Neuronal stem cell (in vitro differentiated cells): Measurements from ENCODE around the gene LXN.

ENCODE experiments used
- DNase-seq: peaks from one replicate; pipeline ENCODE4 v3.0.0-alpha.2; 2013; ENCODE audit warnings: low spot score
- H2AFZ ChIP-seq: one replicate; pipeline ENCODE4 v1.6.1; 2013; ENCODE audit warnings: mild to moderate bottlenecking, low read length, inconsistent platforms
- H2AK5ac ChIP-seq: 2 replicates; pipeline ENCODE4 v1.6.1; 2013; ENCODE audit warnings: low read depth, mild to moderate bottlenecking, inconsistent platforms, low read length, moderate library complexity, mixed read lengths
- H2BK120ac ChIP-seq: 2 replicates; pipeline ENCODE4 v1.6.1; 2013; ENCODE audit warnings: low read depth, mild to moderate bottlenecking, inconsistent platforms, low read length, moderate library complexity, mixed read lengths
- H2BK12ac ChIP-seq: one replicate; pipeline ENCODE4 v1.6.1; 2013; ENCODE audit warnings: low read length, inconsistent platforms
- H2BK15ac ChIP-seq: 2 replicates; pipeline ENCODE4 v1.6.1; 2013; ENCODE audit warnings: mild to moderate bottlenecking, low read length, inconsistent platforms, mixed read lengths
- H2BK5ac ChIP-seq: one replicate; pipeline ENCODE4 v1.6.1; 2013; ENCODE audit warnings: inconsistent platforms, mild to moderate bottlenecking, low read length, moderate library complexity
- H3K14ac ChIP-seq: one replicate; pipeline ENCODE4 v1.6.1; 2013; ENCODE audit warnings: low read length, inconsistent platforms
- H3K18ac ChIP-seq: 2 replicates; pipeline ENCODE4 v1.6.1; 2013; ENCODE audit warnings: low read length, inconsistent platforms
- H3K23ac ChIP-seq: 2 replicates; pipeline ENCODE4 v1.6.1; 2013; ENCODE audit warnings: low read depth, mild to moderate bottlenecking, mixed read lengths, low read length, inconsistent platforms; ENCODE audit not compliant: poor library complexity
- H3K27ac ChIP-seq: replicated peaks from 3 replicates; pipeline ENCODE4 v1.5.1; 2013; ENCODE audit warnings: low read length, inconsistent platforms
- H3K27me3 ChIP-seq, 3 experiments: 2 replicates each; pipeline ENCODE4 v1.6.1; 2013; ENCODE audit warnings: low read length in 3 of 3, mild to moderate bottlenecking in 2 of 3, inconsistent platforms in 1 of 3, low read depth in 1 of 3, mixed read lengths in 1 of 3, moderate library complexity in 1 of 3; ENCODE audit not compliant: control insufficient read depth in 3 of 3, insufficient read depth in 3 of 3
- H3K36me3 ChIP-seq, 2 donors: replicated peaks in 1 of 2; 2 replicates each; pipeline ENCODE4 v1.6.1; 2013; ENCODE audit warnings: low read length in 2 of 2; ENCODE audit not compliant: control insufficient read depth in 2 of 2, insufficient read depth in 2 of 2
- H3K4ac ChIP-seq: 2 replicates; pipeline ENCODE4 v1.6.1; 2013; ENCODE audit warnings: inconsistent platforms, mild to moderate bottlenecking, low read length, moderate library complexity
- H3K4me1 ChIP-seq, 2 donors: 1 replicate in 1 of 2; 2 replicates in 1 of 2; pipeline ENCODE4 v1.6.1; 2013; ENCODE audit warnings: low read length in 2 of 2, low read depth in 1 of 2; ENCODE audit not compliant: control insufficient read depth in 2 of 2, insufficient read depth in 1 of 2
- H3K4me2 ChIP-seq: one replicate; pipeline ENCODE4 v1.6.1; 2013; ENCODE audit warnings: mild to moderate bottlenecking, low read length, inconsistent platforms; ENCODE audit not compliant: insufficient read depth, poor library complexity, severe bottlenecking
- H3K4me3 ChIP-seq, 2 donors: 2 replicates each; pipeline ENCODE4 v1.5.1; 2013; ENCODE audit warnings: low read length in 2 of 2, mild to moderate bottlenecking in 2 of 2, inconsistent platforms in 1 of 2, moderate library complexity in 1 of 2
- H3K79me1 ChIP-seq: one replicate; pipeline ENCODE4 v1.6.1; 2013; ENCODE audit warnings: low read depth, mild to moderate bottlenecking, inconsistent platforms, low read length, moderate library complexity
- H3K9ac ChIP-seq: one replicate; pipeline ENCODE4 v1.6.1; 2013; ENCODE audit warnings: mild to moderate bottlenecking, low read depth, low read length, inconsistent platforms; ENCODE audit not compliant: poor library complexity
- H3K9me3 ChIP-seq, 2 donors: replicated peaks in 1 of 2; 2 replicates each; pipeline versions ENCODE3 to v1.6.1; 2013; ENCODE audit warnings: low read length in 2 of 2, mild to moderate bottlenecking in 2 of 2, inconsistent platforms in 1 of 2, low read depth in 1 of 2, mixed read lengths in 1 of 2, moderate library complexity in 1 of 2; ENCODE audit not compliant: control insufficient read depth in 2 of 2, insufficient read depth in 1 of 2
- H4K8ac ChIP-seq: one replicate; pipeline ENCODE4 v1.6.1; 2013; ENCODE audit warnings: low read depth, mild to moderate bottlenecking, inconsistent platforms, low read length, moderate library complexity
- H4K91ac ChIP-seq: one replicate; pipeline ENCODE4 v1.6.1; 2013; ENCODE audit warnings: low read length, low read depth, mild to moderate bottlenecking, inconsistent platforms; ENCODE audit not compliant: poor library complexity
- WGBS, 2 donors: extraction: QIAGEN DNeasy Blood & Tissue Kit; methylation state at CpG; one replicate each; pipeline ENCODE4 v1.1.7; 2013; ENCODE audit warnings: missing lambda C conversion rate in 2 of 2, mixed read lengths in 1 of 2; ENCODE audit not compliant: insufficient read length in 2 of 2, insufficient replicate concordance in 1 of 2; ENCODE audit errors: extremely low coverage in 2 of 2; 5-methylcytosine and 5-hydroxymethylcytosine counted together

The LXN gene

DNA sequence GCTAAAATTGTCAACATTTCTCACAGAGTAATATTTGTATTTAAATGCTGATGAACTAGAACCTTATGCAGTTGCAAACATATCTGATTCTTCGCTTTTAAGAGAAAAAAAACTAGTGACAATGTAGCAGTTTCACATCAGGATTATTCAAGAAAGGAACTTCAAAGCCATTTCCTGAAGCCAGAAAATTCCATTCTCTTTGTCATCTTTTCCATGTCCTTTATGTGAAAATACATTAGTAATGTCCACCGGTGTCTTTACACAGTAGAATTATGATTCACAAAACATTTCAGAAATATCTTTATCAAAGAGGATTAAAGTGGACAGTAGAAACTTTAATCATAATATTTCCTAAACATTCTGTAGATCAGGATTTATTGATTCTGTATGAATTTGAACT is 12.7 kb upstream of the LXN start:
- no peak overlapping the region for H3K14ac ChIP-seq
- WGBS, 2 donors = no CpG with 5 or more reads among the region's 2 CpGs
- H4K91ac ChIP-seq = no peak overlapping the region
- H3K27ac ChIP-seq = no peak overlapping the region
- H2BK12ac ChIP-seq = no peak overlapping the region
- H3K79me1 ChIP-seq = no peaks in the 10 kb centered on the region
- no peak overlapping the region for H3K4ac ChIP-seq
- no peak overlapping the region for H2AK5ac ChIP-seq
- H3K36me3 ChIP-seq = peaks cover 0 to 41% of the 10 kb centered on the region in 2 donors
- H3K4me1 ChIP-seq = no peaks in the 10 kb centered on the region
- H3K9ac ChIP-seq = no peak overlapping the region
- no peaks in the 10 kb centered on the region for H3K27me3 ChIP-seq
- no peak overlapping the region for H2BK120ac ChIP-seq
- H3K18ac ChIP-seq = no peak overlapping the region
- H2BK5ac ChIP-seq = no peak overlapping the region
- no peak overlapping the region for H3K4me2 ChIP-seq
- no peaks in the 10 kb centered on the region for H3K9me3 ChIP-seq
- H4K8ac ChIP-seq = no peak overlapping the region
- no peak overlapping the region for H2BK15ac ChIP-seq
- H3K23ac ChIP-seq = no peak overlapping the region
- DNase-seq = no peak
- H3K4me3 ChIP-seq = no peak overlapping the region
- no peak overlapping the region for H2AFZ ChIP-seq

DNA sequence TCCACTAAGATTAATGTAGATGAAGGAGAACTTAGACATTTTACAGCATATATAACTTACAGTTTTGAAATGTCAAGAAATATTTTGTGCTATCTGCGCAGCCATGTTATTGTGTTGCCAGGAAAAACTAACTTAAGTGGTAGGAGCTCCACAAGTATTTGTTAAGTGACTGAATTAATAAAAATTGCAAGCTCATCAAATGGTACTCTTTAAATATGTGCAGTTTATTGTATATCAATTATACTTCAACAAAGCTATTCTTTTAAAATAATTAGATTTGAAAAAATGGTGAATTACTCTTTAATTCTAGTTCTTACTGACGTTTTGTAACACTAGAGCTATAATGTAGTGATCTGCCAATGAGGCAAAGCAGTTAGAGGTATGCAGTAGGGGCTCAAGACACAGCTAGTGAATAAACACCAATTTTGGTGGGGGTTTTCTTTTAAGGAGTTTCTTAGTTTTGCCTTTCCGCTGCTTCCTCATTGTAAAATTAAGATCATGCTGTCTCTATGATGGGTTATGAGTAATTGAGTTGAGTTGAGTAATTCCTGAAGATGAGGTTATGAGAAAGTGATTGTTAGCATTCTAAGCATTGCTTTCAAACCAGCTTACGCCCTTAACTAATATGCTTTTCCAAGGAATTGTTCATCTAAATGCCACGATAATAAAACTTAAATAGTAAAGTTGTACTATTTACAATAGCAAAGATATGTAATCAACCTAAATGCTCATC is 10.9 kb upstream of the LXN start:
- Histone ChIP-seq H3K79me1 (no peaks in the 10 kb centered on the region), H3K36me3 (peaks cover 0 to 43% of the 10 kb centered on the region in 2 donors), H3K14ac (no peak overlapping the region), H4K91ac (no peak overlapping the region), H3K23ac (no peak overlapping the region), H2AK5ac (no peak overlapping the region), H2BK12ac (no peak overlapping the region), H4K8ac (no peak overlapping the region), H3K4ac (no peak overlapping the region), H3K9me3 (no peaks in the 10 kb centered on the region), H3K9ac (no peak overlapping the region), H3K27me3 (no peaks in the 10 kb centered on the region), H3K27ac (no peak overlapping the region), H3K18ac (no peak overlapping the region), H2AFZ (no peak overlapping the region), H2BK5ac (no peak overlapping the region), H2BK120ac (no peak overlapping the region), H2BK15ac (no peak overlapping the region), H3K4me2 (no peak overlapping the region), H3K4me1 (no peaks in the 10 kb centered on the region), H3K4me3 (no peak overlapping the region)
- no CpG with 5 or more reads among the region's 5 CpGs for WGBS, 2 donors
- DNase-seq = no peak

DNA sequence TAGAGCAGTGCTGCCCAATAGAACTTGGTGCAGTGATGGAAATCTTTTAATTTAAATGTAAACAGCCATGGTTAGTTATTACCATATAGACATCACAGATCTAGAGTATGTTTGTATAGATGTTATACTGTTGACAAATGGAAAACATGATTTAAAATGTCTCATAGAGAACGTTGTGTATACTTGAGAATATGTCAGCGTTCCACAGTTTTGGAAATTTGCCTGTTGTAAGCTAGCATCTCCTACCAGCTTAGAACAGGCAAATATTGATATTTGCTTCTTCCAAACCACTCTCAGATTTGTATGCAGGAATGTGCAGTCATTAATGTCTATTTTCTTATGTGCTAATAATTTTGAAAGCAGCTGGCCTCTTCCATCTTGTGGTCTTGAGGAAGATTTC is 8.4 kb upstream of the LXN start:
- no CpG with 5 or more reads among the region's 2 CpGs for WGBS, 2 donors
- no peak overlapping the region for H2AFZ ChIP-seq
- no peaks in the 10 kb centered on the region for H3K79me1 ChIP-seq
- no peak overlapping the region for H4K8ac ChIP-seq
- no peak overlapping the region for H2BK12ac ChIP-seq
- no peak overlapping the region for H3K4me3 ChIP-seq
- no peak overlapping the region for H3K4me2 ChIP-seq
- H3K36me3 ChIP-seq = peaks cover 0 to 55% of the 10 kb centered on the region in 2 donors
- no peak overlapping the region for H3K18ac ChIP-seq
- H3K23ac ChIP-seq = no peak overlapping the region
- H2BK5ac ChIP-seq = no peak overlapping the region
- H3K27me3 ChIP-seq = no peaks in the 10 kb centered on the region
- H3K27ac ChIP-seq = no peak overlapping the region
- no peak overlapping the region for H4K91ac ChIP-seq
- no peak overlapping the region for H2BK15ac ChIP-seq
- H3K4ac ChIP-seq = no peak overlapping the region
- H3K4me1 ChIP-seq = no peaks in the 10 kb centered on the region
- no peak overlapping the region for H3K9ac ChIP-seq
- H2BK120ac ChIP-seq = no peak overlapping the region
- no peak overlapping the region for H2AK5ac ChIP-seq
- no peak overlapping the region for H3K14ac ChIP-seq
- no peak for DNase-seq
- no peaks in the 10 kb centered on the region for H3K9me3 ChIP-seq

DNA sequence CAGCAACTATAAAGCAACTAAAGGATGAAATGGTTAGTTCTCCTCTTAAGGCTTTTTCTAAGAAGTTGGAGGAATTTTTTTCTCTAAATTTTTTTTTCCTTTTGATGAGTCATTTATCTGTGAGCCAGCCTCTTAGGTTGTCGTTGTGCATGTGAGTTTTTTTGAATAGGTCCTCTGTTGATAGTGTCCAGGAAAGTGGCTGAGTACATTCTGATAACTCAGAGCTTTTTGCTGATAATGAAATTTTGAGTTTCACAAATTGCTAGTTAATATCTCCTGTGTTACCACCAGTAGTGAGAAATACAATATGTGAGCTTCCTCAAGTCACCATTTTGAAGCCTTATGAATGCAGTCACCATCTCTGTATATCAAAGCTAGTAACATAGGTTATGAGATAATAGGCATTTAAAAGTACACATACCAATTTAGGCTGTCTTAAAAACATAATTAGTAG is 7.1 kb upstream of the LXN start:
- H2BK15ac ChIP-seq = no peak overlapping the region
- H3K9ac ChIP-seq = no peak overlapping the region
- H3K4me1 ChIP-seq = no peaks in the 10 kb centered on the region
- no peak overlapping the region for H2AK5ac ChIP-seq
- peaks cover 0 to 43% of the 10 kb centered on the region in 2 donors for H3K36me3 ChIP-seq
- no peak overlapping the region for H3K4me2 ChIP-seq
- no peak overlapping the region for H3K23ac ChIP-seq
- H3K9me3 ChIP-seq = no peaks in the 10 kb centered on the region
- no CpG with 5 or more reads among the region's 1 CpG for WGBS, 2 donors
- no peak overlapping the region for H2BK120ac ChIP-seq
- no peak overlapping the region for H4K91ac ChIP-seq
- no peak for DNase-seq
- no peak overlapping the region for H3K4me3 ChIP-seq
- H4K8ac ChIP-seq = no peak overlapping the region
- no peak overlapping the region for H3K14ac ChIP-seq
- H2BK12ac ChIP-seq = no peak overlapping the region
- H2BK5ac ChIP-seq = no peak overlapping the region
- no peaks in the 10 kb centered on the region for H3K79me1 ChIP-seq
- no peak overlapping the region for H3K27ac ChIP-seq
- H3K27me3 ChIP-seq = no peaks in the 10 kb centered on the region
- no peak overlapping the region for H3K18ac ChIP-seq
- no peak overlapping the region for H3K4ac ChIP-seq
- H2AFZ ChIP-seq = no peak overlapping the region
